Measurements from ENCODE around the gene OPRM1. TPM values are rescaled to one million over a fixed set of nuclear protein-coding genes. Genes with fewer than 3 reads are reported as not detected.

Gene OPRM1
- total and polyA plus RNA-seq, 8 donors = 0.45 to 1.5 TPM; not detected in 6

DNA sequence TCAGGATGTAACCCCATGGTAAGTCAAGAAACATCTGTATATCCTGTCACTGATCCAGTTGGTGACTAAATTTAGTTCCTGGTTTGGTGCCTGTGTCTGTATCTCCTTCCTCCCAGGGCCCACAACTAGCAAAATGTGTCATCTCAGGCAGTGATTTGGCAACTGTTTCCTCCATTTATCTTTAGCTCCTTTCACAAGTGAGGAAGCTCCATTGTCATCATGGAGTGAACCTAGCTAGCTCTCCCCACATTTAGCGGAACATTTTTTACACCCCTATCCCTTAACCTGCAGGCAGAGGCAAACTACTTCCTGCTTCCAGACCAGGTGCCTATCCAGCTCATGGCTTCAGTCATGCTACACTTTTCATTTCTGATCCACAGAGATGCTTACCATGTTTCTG, 218.0 kb downstream of the OPRM1 start:
- Histone ChIP-seq H3K9me3 (peaks cover 0 to 4% (median 0%) of the 10 kb centered on the region in 4 donors), H3K27me3 (no peaks in the 10 kb centered on the region), H3K4me1 (peaks cover 0 to 15% (median 1%) of the 10 kb centered on the region in 4 donors), H3K27ac (no peak overlapping the region), H3K4me3 (no peak overlapping the region), H3K36me3 (no peaks in the 10 kb centered on the region)
- WGBS, 5 donors = 72 to 91% (median 83%) methylated on average over 1 of the region's 1 CpG
- intact Hi-C loops (cut with DNase I; ENCODE audit: low total_unique reads) = no loop called here
- DNase-seq = no peak
- TF ChIP-seq POLR2AphosphoS5 (IDR thresholded peaks at IDR 0.05) (no peak), EP300 (IDR thresholded peaks at IDR 0.05) (no peak), CTCF (IDR thresholded peaks at IDR 0.05) (no peak), POLR2A (IDR thresholded peaks at IDR 0.05) (no peak)

- DNase-seq = no peak
- H3K36me3 ChIP-seq = no peaks in the 10 kb centered on the region
- no peak overlapping the region for H3K27ac ChIP-seq
- intact Hi-C loops (cut with DNase I; ENCODE audit: low total_unique reads) = no loop called here
- 31 to 52% (median 37%) methylated on average over 4 of the region's 4 CpGs for WGBS, 5 donors
- no peaks in the 10 kb centered on the region for H3K27me3 ChIP-seq
- TF ChIP-seq EP300 (IDR thresholded peaks at IDR 0.05) = no peak
- TF ChIP-seq POLR2A (IDR thresholded peaks at IDR 0.05) = no peak
- TF ChIP-seq CTCF (IDR thresholded peaks at IDR 0.05) = no peak
- no peak for TF ChIP-seq POLR2AphosphoS5 (IDR thresholded peaks at IDR 0.05)
- H3K4me3 ChIP-seq = no peak overlapping the region
- peaks cover 0 to 4% (median 0%) of the 10 kb centered on the region in 4 donors for H3K9me3 ChIP-seq
- peaks cover 0 to 15% (median 1%) of the 10 kb centered on the region in 4 donors for H3K4me1 ChIP-seq
Observed at GRCh38 chr6:154258064-154258757, 219.2 kb downstream of the OPRM1 start.

DNA sequence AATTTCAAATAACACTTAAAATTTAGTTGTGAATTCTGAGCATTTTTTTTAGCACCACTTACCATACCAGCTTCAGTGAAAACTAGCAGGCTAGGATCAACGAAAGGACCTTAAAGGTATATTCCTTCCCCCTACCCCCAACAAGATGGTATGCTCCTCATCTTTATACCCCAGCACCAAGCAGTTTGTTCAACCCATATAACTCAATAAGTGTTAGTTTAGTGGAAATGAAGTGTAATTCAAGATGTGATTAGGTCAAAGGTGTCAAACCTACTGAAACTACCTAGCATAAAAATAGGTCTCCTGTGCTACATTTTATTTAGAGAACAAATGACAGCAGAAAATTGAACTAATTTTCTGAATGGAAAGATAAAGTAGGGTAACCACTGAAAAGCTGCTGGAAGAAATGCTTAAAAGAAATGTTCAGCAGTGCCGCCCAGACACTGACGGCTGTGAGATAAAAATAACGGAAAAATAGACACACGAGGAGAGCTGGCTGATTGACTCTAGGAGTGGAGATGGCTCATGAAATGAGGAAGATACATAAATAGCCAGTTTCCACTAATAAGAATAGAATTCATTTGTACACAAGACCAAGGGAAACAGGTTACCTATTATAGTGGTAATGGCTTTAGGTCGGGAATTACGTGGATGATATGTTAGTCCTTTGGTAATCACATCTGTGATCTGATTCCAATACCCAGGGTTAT, 222.8 kb downstream of the OPRM1 start:
- WGBS, 5 donors = 84 to 93% (median 88%) methylated on average over 7 of the region's 7 CpGs
- H3K9me3 ChIP-seq = no peaks in the 10 kb centered on the region
- H3K27me3 ChIP-seq = no peaks in the 10 kb centered on the region
- peaks cover 0 to 15% (median 1%) of the 10 kb centered on the region in 4 donors for H3K4me1 ChIP-seq
- H3K27ac ChIP-seq = no peak overlapping the region
- intact Hi-C loops (cut with DNase I; ENCODE audit: low total_unique reads) = no loop called here
- no peaks in the 10 kb centered on the region for H3K36me3 ChIP-seq
- DNase-seq = no peak
- TF ChIP-seq EP300 (IDR thresholded peaks at IDR 0.05) (no peak), CTCF (IDR thresholded peaks at IDR 0.05) (no peak), POLR2A (IDR thresholded peaks at IDR 0.05) (no peak), POLR2AphosphoS5 (IDR thresholded peaks at IDR 0.05) (no peak)
- H3K4me3 ChIP-seq = no peak overlapping the region

GRCh38 chr6:154266560-154267099, 227.6 kb downstream of the OPRM1 start:
- Histone ChIP-seq H3K27ac (no peak overlapping the region), H3K4me1 (no peaks in the 10 kb centered on the region), H3K4me3 (no peak overlapping the region), H3K27me3 (no peaks in the 10 kb centered on the region), H3K36me3 (no peaks in the 10 kb centered on the region), H3K9me3 (no peaks in the 10 kb centered on the region)
- DNase-seq = no peak
- intact Hi-C loops (cut with DNase I; ENCODE audit: low total_unique reads) = no loop called here
- TF ChIP-seq POLR2A (IDR thresholded peaks at IDR 0.05) (no peak), POLR2AphosphoS5 (IDR thresholded peaks at IDR 0.05) (no peak), EP300 (IDR thresholded peaks at IDR 0.05) (no peak), CTCF (IDR thresholded peaks at IDR 0.05) (no peak)
